GM12878 (cell line): ENCODE results near the gene PSAP.

ENCODE experiments used
- CTCF ChIP-seq, 3 experiments: IDR thresholded peaks in 2 of 3; conservative IDR thresholded peaks in 1 of 3; 2 replicates each; pipeline ENCODE4 v1.5.1; 2011; ENCODE audit warnings: low read depth in 3 of 3, low read length in 3 of 3, mild to moderate bottlenecking in 3 of 3, control low read depth in 2 of 3, moderate library complexity in 2 of 3, inconsistent platforms in 1 of 3, mixed read lengths in 1 of 3; ENCODE audit not compliant: control insufficient read depth in 2 of 3, insufficient read depth in 1 of 3; ENCODE audit errors: extremely low read depth in 1 of 3
- EZH2 ChIP-seq: IDR thresholded peaks from 2 replicates; pipeline ENCODE4 v1.6.1; 2012; ENCODE audit warnings: low read depth, mild to moderate bottlenecking, control low read depth, inconsistent platforms, low read length, borderline replicate concordance; ENCODE audit not compliant: control insufficient read depth
- IKZF1 ChIP-seq: fragments of 450-650 bp; conservative IDR thresholded peaks from 2 replicates; pipeline ENCODE4 v1.6.1; 2017; ENCODE audit warnings: antibody characterized with exemption, mild to moderate bottlenecking
- MXI1 ChIP-seq: fragments of 150-350 bp; IDR thresholded peaks from 2 replicates; pipeline ENCODE4 v1.6.1; 2011; ENCODE audit warnings: low read depth, mild to moderate bottlenecking, inconsistent platforms, low read length, improper control_type of control experiment
- POLR2A ChIP-seq: IDR thresholded peaks from 2 replicates; pipeline ENCODE4 v1.6.1; 2011; ENCODE audit warnings: low read depth, mild to moderate bottlenecking, low read length
- REST ChIP-seq: IDR thresholded peaks from 2 replicates; pipeline ENCODE4 v1.6.1; 2012; ENCODE audit warnings: mild to moderate bottlenecking, low read depth, low read length
- SMC3 ChIP-seq: IDR thresholded peaks from 2 replicates; pipeline ENCODE4 v1.6.1; 2011; ENCODE audit warnings: low read length, improper control_type of control experiment, borderline replicate concordance
- SRF ChIP-seq, 2 experiments: IDR thresholded peaks; 2 replicates each; pipeline ENCODE4 v1.6.1; 2011; ENCODE audit warnings: low read depth in 2 of 2, low read length in 2 of 2, mild to moderate bottlenecking in 1 of 2, moderate library complexity in 1 of 2
- USF1 ChIP-seq: IDR thresholded peaks from 2 replicates; pipeline ENCODE4 v1.6.1; 2011; ENCODE audit warnings: borderline replicate concordance, low read depth, mild to moderate bottlenecking, moderate library complexity, mixed read lengths, low read length; ENCODE audit not compliant: insufficient read depth; ENCODE audit errors: extremely low read length
- ZNF207 ChIP-seq: fragments of 450-650 bp; IDR thresholded peaks from 2 replicates; pipeline ENCODE4 v1.6.1; 2014; ENCODE audit warnings: antibody characterized with exemption, mild to moderate bottlenecking, borderline replicate concordance

DNA sequence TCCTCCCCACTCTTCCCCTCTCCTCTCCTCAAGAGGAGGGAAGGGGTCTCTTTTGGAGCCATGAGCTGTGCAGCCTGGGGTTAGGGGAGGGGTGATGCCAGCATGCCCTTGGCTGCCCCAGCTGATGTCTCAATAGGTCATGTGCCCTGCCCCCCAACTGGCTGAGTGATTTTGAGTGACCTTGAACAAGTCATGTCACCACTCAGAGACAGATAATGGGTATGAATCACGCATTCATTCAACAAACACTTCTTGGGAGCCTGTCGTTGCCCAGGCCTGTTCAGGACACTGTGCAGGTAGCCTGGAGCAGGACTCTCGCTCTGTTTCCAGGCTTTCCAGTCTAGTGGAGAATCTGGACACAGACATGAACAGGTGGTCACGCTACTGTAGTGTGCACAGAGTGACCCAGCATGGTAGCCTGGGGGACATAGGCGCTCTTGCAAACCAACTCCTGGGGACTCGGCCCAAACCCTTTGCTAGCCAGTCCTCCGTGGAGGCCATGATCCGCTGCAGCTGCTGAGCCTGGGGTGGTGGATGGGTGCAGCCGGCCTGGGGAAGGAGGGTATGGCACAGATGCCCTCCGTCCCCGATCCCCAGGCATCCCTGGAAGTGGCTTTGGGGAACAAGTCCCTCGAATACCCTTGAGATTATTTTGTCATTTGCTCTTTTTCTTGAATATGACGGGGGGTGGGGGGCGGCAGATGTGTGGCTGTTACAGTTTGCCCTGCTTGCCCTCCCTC is 49.6 kb upstream of the PSAP start:
- no peak for TF ChIP-seq CTCF (IDR thresholded peaks at IDR 0.05 in 2 of 3, conservative IDR thresholded peaks at IDR 0.05 in 1 of 3; ENCODE audit: control insufficient read depth in 2 of 3, extremely low read depth in 1 of 3, insufficient read depth in 1 of 3, low read depth in 3 of 3, low read length in 3 of 3)
- no peak for TF ChIP-seq IKZF1
- no peak for TF ChIP-seq POLR2A
- no peak for TF ChIP-seq ZNF207
- TF ChIP-seq SMC3: no peak
- TF ChIP-seq USF1: no peak
- TF ChIP-seq REST: no peak
- TF ChIP-seq SRF (IDR thresholded peaks at IDR 0.05; ENCODE audit: low read depth in 2 of 2, low read length in 2 of 2): no peak
- TF ChIP-seq MXI1: no peak
- TF ChIP-seq EZH2: no peak
